SU-DHL-6 (cell line): ENCODE data around the gene SNED1.

ENCODE experiments used
- H2AFZ ChIP-seq: fragments of 200-600 bp; sonication (generic); 2 replicates; pipeline ENCODE4 v1.6.1; 2014; ENCODE audit warnings: low read depth, mild to moderate bottlenecking, moderate library complexity, mixed read lengths, antibody characterized with exemption, low read length; ENCODE audit not compliant: severe bottlenecking
- H3F3A ChIP-seq: fragments of 200-600 bp; shearing (Covaris generic); 2 replicates; pipeline ENCODE4 v1.6.0; 2016; ENCODE audit warnings: antibody characterized with exemption, mild to moderate bottlenecking; ENCODE audit not compliant: insufficient read depth
- H3K27ac ChIP-seq: fragments of 200-600 bp; sonication (generic); 2 replicates; pipeline ENCODE4 v1.5.1; 2016; ENCODE audit warnings: low read depth, mild to moderate bottlenecking, low read length, moderate library complexity, mixed read lengths
- H3K27me3 ChIP-seq: fragments of 200-600 bp; sonication (generic), shearing (Covaris generic); 2 replicates; pipeline ENCODE4 v1.6.0; 2014; ENCODE audit warnings: mild to moderate bottlenecking, low read length
- H3K36me3 ChIP-seq: fragments of 200-600 bp; sonication (generic); 2 replicates; pipeline ENCODE4 v1.6.1; 2014; ENCODE audit warnings: mild to moderate bottlenecking, low read length, mixed read lengths
- H3K4me2 ChIP-seq: fragments of 300-600, 200-600 bp; shearing (Covaris generic), sonication (generic); 2 replicates; pipeline ENCODE4 v1.6.0; 2014; ENCODE audit warnings: low read length, low read depth, mild to moderate bottlenecking; ENCODE audit not compliant: poor library complexity, severe bottlenecking
- H3K4me3 ChIP-seq: fragments of 200-600 bp; sonication (generic); 2 replicates; pipeline ENCODE4 v1.5.1; 2014; ENCODE audit warnings: antibody characterized with exemption, low read length, mild to moderate bottlenecking, mixed read lengths; ENCODE audit not compliant: insufficient read depth, poor library complexity, severe bottlenecking
- H3K79me2 ChIP-seq: fragments of 200-600 bp; sonication (generic); 2 replicates; pipeline ENCODE4 v1.6.1; 2014; ENCODE audit warnings: mild to moderate bottlenecking, low read length, moderate library complexity; ENCODE audit not compliant: insufficient read depth
- H3K9ac ChIP-seq: fragments of 200-600 bp; sonication (generic); 2 replicates; pipeline ENCODE4 v1.7.0; 2014; ENCODE audit warnings: mild to moderate bottlenecking, low read length
- H3K9me2 ChIP-seq: fragments of 200-600 bp; sonication (generic); replicated peaks from 2 replicates; pipeline ENCODE4 v1.6.1; 2014; ENCODE audit warnings: low read length; ENCODE audit not compliant: insufficient read depth
- H3K9me3 ChIP-seq: fragments of 200-600 bp; sonication (generic); 2 replicates; pipeline ENCODE4 v1.6.1; 2014; ENCODE audit warnings: low read length, mixed read lengths; ENCODE audit not compliant: insufficient read depth
- H4K20me1 ChIP-seq: fragments of 200-600 bp; sonication (generic); 2 replicates; pipeline ENCODE4 v1.6.1; 2014; ENCODE audit warnings: low read depth, mild to moderate bottlenecking, antibody characterized with exemption, low read length, moderate library complexity, mixed read lengths
- EZH2phosphoT487 ChIP-seq: fragments of 200-600 bp; sonication (generic), shearing (Covaris generic); conservative IDR thresholded peaks from 2 replicates; pipeline ENCODE4 v1.6.1; 2018; ENCODE audit warnings: mild to moderate bottlenecking, antibody characterized with exemption, low read length, moderate library complexity, mixed read lengths
- TF ChIP-seq, protein P1 (sequence below): fragments of 200-600 bp; sonication (generic); IDR thresholded peaks from one replicate; pipeline ENCODE4 v1.5.1; 2017; ENCODE audit warnings: antibody characterized with exemption, mild to moderate bottlenecking, low read length, moderate library complexity; ENCODE audit not compliant: insufficient read depth, poor library complexity, severe bottlenecking

Gene SNED1

DNA sequence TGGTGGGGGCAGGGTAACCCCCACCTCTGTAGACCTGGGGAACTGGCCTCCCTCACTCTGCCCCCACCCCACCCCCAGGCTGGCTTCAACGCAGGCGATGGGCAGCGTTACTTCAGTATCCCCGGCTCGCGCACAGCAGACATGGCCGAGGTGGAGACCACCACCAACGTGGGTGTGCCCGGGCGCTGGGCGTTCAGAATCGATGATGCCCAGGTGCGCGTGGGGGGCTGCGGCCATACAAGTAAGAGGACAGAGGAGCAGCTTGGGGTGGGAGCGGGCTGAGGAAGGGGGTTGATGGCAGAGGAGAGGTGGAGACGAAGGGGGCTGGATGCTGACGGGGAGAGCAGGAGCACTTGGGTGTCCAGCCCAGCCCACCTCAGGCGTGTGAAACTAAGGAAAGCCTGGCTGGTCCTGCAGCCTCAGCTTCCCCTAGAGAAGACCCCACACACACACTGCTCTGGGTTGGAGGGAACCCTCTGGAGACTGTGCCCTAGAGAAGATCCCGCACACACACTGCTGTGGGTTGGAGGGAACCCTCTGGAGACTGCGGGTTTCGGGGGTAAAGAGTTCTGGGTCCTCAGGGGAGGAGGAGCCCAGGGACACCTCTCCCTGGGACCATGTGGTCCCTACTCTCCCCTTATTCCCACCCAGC, 36.2 kb downstream of the SNED1 start:
- H3K9me2 ChIP-seq = no peaks in the 10 kb centered on the region
- H3K4me3 ChIP-seq = no peak overlapping the region
- no peaks in the 10 kb centered on the region for H3F3A ChIP-seq
- H3K27ac ChIP-seq = no peak overlapping the region
- H3K79me2 ChIP-seq = no peaks in the 10 kb centered on the region
- no peak overlapping the region for H2AFZ ChIP-seq
- TF ChIP-seq, protein P1, sequence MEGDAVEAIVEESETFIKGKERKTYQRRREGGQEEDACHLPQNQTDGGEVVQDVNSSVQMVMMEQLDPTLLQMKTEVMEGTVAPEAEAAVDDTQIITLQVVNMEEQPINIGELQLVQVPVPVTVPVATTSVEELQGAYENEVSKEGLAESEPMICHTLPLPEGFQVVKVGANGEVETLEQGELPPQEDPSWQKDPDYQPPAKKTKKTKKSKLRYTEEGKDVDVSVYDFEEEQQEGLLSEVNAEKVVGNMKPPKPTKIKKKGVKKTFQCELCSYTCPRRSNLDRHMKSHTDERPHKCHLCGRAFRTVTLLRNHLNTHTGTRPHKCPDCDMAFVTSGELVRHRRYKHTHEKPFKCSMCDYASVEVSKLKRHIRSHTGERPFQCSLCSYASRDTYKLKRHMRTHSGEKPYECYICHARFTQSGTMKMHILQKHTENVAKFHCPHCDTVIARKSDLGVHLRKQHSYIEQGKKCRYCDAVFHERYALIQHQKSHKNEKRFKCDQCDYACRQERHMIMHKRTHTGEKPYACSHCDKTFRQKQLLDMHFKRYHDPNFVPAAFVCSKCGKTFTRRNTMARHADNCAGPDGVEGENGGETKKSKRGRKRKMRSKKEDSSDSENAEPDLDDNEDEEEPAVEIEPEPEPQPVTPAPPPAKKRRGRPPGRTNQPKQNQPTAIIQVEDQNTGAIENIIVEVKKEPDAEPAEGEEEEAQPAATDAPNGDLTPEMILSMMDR = no peak
- no peak for TF ChIP-seq EZH2phosphoT487
- H3K4me2 ChIP-seq = no peak overlapping the region
- H4K20me1 ChIP-seq = no peaks in the 10 kb centered on the region
- H3K9ac ChIP-seq = peak overlapping the region; percentile 36; the same call in 1 of the 2 replicates
- H3K9me3 ChIP-seq = no peaks in the 10 kb centered on the region
- H3K36me3 ChIP-seq = no peaks in the 10 kb centered on the region
- no peaks in the 10 kb centered on the region for H3K27me3 ChIP-seq

DNA sequence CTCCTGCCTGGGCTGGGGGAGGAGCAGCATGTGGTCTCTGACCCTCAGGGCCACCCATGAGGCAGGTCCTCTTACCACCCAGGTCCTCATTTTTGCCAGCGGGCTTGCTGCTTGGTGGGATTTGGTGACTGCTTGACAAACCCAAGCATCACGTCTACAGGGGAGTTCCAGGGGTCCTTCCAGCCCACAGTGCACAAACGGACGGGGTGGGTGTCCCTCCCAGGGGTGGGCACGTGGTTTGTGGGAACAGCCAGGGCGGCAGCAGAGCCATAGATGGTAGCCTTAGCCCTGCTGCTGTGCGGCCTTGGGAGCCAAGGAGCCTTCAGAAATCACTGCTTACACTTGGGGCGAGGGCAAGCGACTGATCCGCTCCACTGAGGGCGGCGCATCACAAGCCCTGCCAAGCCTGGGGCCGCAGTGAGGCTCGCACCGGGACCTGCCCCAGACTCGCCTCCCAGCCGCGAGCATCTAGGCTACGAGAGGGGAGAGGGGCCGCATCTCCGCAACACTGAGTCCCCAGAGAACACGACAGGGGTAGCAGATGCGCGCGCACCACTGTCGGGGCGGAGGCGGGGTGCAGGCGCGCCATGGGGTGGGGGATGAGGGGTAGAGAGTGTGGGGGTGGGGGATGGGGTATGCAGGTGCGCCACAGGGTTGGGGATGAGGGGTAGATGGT, 36.9 kb downstream of the SNED1 start:
- no peaks in the 10 kb centered on the region for H3K9me2 ChIP-seq
- H3K36me3 ChIP-seq = no peaks in the 10 kb centered on the region
- no peaks in the 10 kb centered on the region for H3K9me3 ChIP-seq
- peak overlapping the region; percentile 50 for H3K27ac ChIP-seq
- no peaks in the 10 kb centered on the region for H3K79me2 ChIP-seq
- H3F3A ChIP-seq = no peaks in the 10 kb centered on the region
- peak overlapping the region; percentile 39 for H3K4me2 ChIP-seq
- H2AFZ ChIP-seq = no peak overlapping the region
- no peak overlapping the region for H3K4me3 ChIP-seq
- no peaks in the 10 kb centered on the region for H4K20me1 ChIP-seq
- TF ChIP-seq EZH2phosphoT487 = no peak
- TF ChIP-seq, protein P1 = no peak
- peak overlapping the region; percentile 36 for H3K9ac ChIP-seq
- H3K27me3 ChIP-seq = no peaks in the 10 kb centered on the region

DNA sequence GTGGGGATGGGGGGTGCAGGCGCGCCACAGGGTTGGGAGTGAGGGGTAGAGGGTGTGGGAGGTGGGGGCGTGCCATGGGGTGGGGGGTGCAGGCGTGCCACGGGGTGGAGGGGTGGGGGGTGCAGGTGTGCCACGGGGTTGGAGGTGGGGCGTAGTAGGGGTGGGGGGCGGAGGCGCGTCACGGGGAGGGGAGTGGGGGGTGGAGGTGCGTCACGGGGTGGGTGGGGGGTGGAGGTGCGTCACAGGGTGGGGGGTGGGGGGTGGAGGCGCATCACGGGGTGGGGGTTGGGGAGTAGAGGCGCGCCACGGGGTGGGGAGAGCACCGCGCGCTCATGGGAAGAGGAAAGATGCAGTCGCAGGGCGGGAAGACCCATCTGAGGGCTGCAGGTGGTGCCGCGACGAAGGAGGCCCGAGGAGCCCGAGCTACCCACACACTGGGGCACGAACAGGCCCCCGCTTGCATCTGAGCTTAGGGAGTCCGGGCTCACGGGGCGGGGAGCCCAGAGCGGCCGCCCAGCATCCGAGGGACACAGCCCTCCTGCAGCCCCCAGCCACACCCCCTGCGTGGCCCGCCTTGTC, 37.5 kb downstream of the SNED1 start:
- no peaks in the 10 kb centered on the region for H3K36me3 ChIP-seq

More for the DNA sequence above, 37.5 kb downstream of the SNED1 start:
- Histone ChIP-seq H3K27me3 (no peaks in the 10 kb centered on the region), H2AFZ (peak overlapping the region; percentile 44), H3K9me3 (no peaks in the 10 kb centered on the region), H3K4me2 (peak overlapping the region; percentile 71), H3K27ac (peak overlapping the region; percentile 79), H3K4me3 (peak overlapping the region; percentile 49), H3K9me2 (no peaks in the 10 kb centered on the region), H3F3A (peaks cover 5% of the 10 kb centered on the region; the same call in 1 of the 2 replicates), H3K9ac (peak overlapping the region; percentile 55), H3K79me2 (no peaks in the 10 kb centered on the region), H4K20me1 (no peaks in the 10 kb centered on the region)
- TF ChIP-seq, protein P1 = no peak
- TF ChIP-seq EZH2phosphoT487 = no peak
